ENCODE results near the gene LTV1. TPM values are rescaled to one million over a fixed set of nuclear protein-coding genes. Genes with fewer than 3 reads are reported as not detected.

The LTV1 gene
- total RNA-seq, 1 donor from 2014 or later, result 15.8 TPM

DNA sequence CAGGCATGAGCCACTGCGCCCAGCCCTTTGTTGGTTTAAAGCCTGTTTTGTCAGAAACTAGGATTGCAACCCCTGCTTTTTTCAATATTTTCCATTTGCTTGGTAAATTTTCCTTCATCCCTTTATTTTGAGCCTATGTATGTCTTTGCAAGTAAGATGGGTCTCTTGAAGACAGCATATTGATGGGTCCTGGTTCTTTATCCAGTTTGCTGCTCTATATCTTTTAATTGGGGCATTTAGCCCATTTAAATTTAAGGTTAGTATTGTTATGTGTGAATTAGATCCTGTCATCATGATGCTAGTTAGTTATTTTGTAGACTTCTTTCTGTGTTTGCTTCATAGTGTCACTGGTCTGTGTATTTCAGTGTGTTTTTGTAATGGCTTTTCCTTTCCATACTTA, 67.9 kb downstream of the LTV1 start:
- FAIRE-seq (no peak), DNase-seq (ENCODE audit: low read depth) (no peak)
- H3K36me3 ChIP-seq (ENCODE audit: control insufficient read depth, insufficient read depth, low read length), result no peaks in the 10 kb centered on the region
- H3K27me3 ChIP-seq (ENCODE audit: control insufficient read depth, insufficient read depth, low read length), result no peaks in the 10 kb centered on the region
- no peak overlapping the region for H3K4me3 ChIP-seq (ENCODE audit: low read depth, low read length)
- TF ChIP-seq, protein P1, sequence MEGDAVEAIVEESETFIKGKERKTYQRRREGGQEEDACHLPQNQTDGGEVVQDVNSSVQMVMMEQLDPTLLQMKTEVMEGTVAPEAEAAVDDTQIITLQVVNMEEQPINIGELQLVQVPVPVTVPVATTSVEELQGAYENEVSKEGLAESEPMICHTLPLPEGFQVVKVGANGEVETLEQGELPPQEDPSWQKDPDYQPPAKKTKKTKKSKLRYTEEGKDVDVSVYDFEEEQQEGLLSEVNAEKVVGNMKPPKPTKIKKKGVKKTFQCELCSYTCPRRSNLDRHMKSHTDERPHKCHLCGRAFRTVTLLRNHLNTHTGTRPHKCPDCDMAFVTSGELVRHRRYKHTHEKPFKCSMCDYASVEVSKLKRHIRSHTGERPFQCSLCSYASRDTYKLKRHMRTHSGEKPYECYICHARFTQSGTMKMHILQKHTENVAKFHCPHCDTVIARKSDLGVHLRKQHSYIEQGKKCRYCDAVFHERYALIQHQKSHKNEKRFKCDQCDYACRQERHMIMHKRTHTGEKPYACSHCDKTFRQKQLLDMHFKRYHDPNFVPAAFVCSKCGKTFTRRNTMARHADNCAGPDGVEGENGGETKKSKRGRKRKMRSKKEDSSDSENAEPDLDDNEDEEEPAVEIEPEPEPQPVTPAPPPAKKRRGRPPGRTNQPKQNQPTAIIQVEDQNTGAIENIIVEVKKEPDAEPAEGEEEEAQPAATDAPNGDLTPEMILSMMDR (IDR thresholded peaks at IDR 0.05; ENCODE audit: insufficient read depth, low read length, severe bottlenecking), result no peak

- Histone ChIP-seq H3K36me3 (ENCODE audit: control insufficient read depth, insufficient read depth, low read length) (no peaks in the 10 kb centered on the region), H3K4me3 (ENCODE audit: low read depth, low read length) (no peak overlapping the region), H3K27me3 (ENCODE audit: control insufficient read depth, insufficient read depth, low read length) (no peaks in the 10 kb centered on the region)
- FAIRE-seq, result no peak
- TF ChIP-seq, protein P1 (IDR thresholded peaks at IDR 0.05; ENCODE audit: insufficient read depth, low read length, severe bottlenecking), result no peak
- DNase-seq (ENCODE audit: low read depth), result no peak
Observed at GRCh38 chr6:143912671-143913070, 69.5 kb downstream of the LTV1 start.

Other genes starting within 250 kb of the LTV1 start
- gene PHACTR2, start 165.4 kb upstream of the LTV1 start, total RNA-seq, result 24.5 and 37.8 TPM in 2 replicates
- not detected in 2 replicates for gene ZC2HC1B, start 21.1 kb downstream of the LTV1 start, total RNA-seq
- gene PLAGL1, start 164.9 kb downstream of the LTV1 start, total RNA-seq, result 2.4 and 4.4 TPM in 2 replicates

Measured in bronchial epithelial cell (primary cell).